CD4-positive, alpha-beta T cell (primary cell): ENCODE data around the gene SIRPD. TPM values are rescaled to one million over a fixed set of nuclear protein-coding genes. Genes with fewer than 3 reads are reported as not detected.

Experiments used
- ATAC-seq: fragments of 200-7000 bp; cut with Tn5 transposase; one replicate; pipeline ENCODE4 v1.10.0; 2022; ENCODE audit warnings: mild to moderate bottlenecking; ENCODE audit not compliant: poor library complexity
- CTCF ChIA-PET: fragments of 350-600 bp; sonication (Branson Sonifier 250); formaldehyde crosslinking; loops from one replicate; lab custom pipeline; 2021; ENCODE audit warnings: antibody characterized with exemption, inconsistent platforms; lab: Charles Lee
- POLR2A ChIA-PET: fragments of 350-600 bp; sonication (Branson Sonifier 250); formaldehyde crosslinking; loops from one replicate; lab custom pipeline; 2021; ENCODE audit warnings: antibody characterized with exemption, inconsistent platforms; lab: Charles Lee
- DNase-seq, 14 experiments: peaks; one replicate each; pipeline ENCODE4 v3.0.0-alpha.2; 2013 to 2020; ENCODE audit warnings: mixed read lengths in 2 of 14
- H3K27ac ChIP-seq, 2 donors: one replicate each; pipeline versions ENCODE4 v1.5.1 to v1.7.0; 2013; ENCODE audit warnings: low read length in 2 of 2, low read depth in 1 of 2, mild to moderate bottlenecking in 1 of 2
- H3K27me3 ChIP-seq, 2 experiments: 1 replicate in 1 of 2; 2 replicates in 1 of 2; pipeline versions ENCODE4 v1.6.1 to v1.7.0; 2013; ENCODE audit warnings: low read length in 2 of 2, control low read depth in 1 of 2, mild to moderate bottlenecking in 1 of 2, moderate library complexity in 1 of 2; ENCODE audit not compliant: insufficient read depth in 2 of 2, control insufficient read depth in 1 of 2
- H3K36me3 ChIP-seq: one replicate; pipeline ENCODE4 v1.6.1; 2013; ENCODE audit warnings: low read length, control low read depth; ENCODE audit not compliant: insufficient read depth
- H3K4me1 ChIP-seq: one replicate; pipeline ENCODE4 v1.6.1; 2013; ENCODE audit warnings: low read length, control low read depth; ENCODE audit not compliant: insufficient read depth
- H3K4me3 ChIP-seq: one replicate; pipeline ENCODE4 v1.5.1; 2013; ENCODE audit warnings: mild to moderate bottlenecking, low read length, moderate library complexity
- H3K9me3 ChIP-seq, 2 experiments: 1 replicate in 1 of 2; 2 replicates in 1 of 2; pipeline versions ENCODE4 v1.6.1 to v1.7.0; 2013; ENCODE audit warnings: low read length in 2 of 2, mild to moderate bottlenecking in 2 of 2, control low read depth in 1 of 2, moderate library complexity in 1 of 2; ENCODE audit not compliant: control insufficient read depth in 1 of 2, insufficient read depth in 1 of 2
- H3K27ac Mint-ChIP-seq: one replicate; pipeline ENCODE4 v1.8.0; 2020; ENCODE audit warnings: mixed read lengths
- H3K27me3 Mint-ChIP-seq: one replicate; pipeline ENCODE4 v1.8.0; 2021; ENCODE audit warnings: mixed read lengths
- H3K36me3 Mint-ChIP-seq: one replicate; pipeline ENCODE4 v1.8.0; 2021; ENCODE audit warnings: low read depth, mixed read lengths
- H3K4me1 Mint-ChIP-seq: one replicate; pipeline ENCODE4 v1.8.0; 2021; ENCODE audit warnings: low read depth, mixed read lengths
- H3K4me3 Mint-ChIP-seq: one replicate; pipeline ENCODE4 v1.8.0; 2020; ENCODE audit warnings: mild to moderate bottlenecking, mixed read lengths
- H3K9me3 Mint-ChIP-seq: one replicate; pipeline ENCODE4 v1.8.0; 2020; ENCODE audit warnings: mixed read lengths
- intact Hi-C, 2 experiments: fragments of 100-400 bp; cut with DNase I in 1 of 2; cut with micrococcal nuclease in 1 of 2; formaldehyde crosslinking; loops; one replicate each; pipeline versions ENCODE4 v1.15.1 to v1.9.0; 2023 to 2025; cut with DNase I, micrococcal nuclease
- total RNA-seq, 174 experiments: library from RNA in 2 of 174; stranded (reverse) in 2 of 174; gene quantifications; one replicate each; pipeline ENCODE4 v1.2.3 and lab custom pipeline; 2021 to 2026
- TF ChIP-seq, protein P1 (sequence below): fragments of 200-600 bp; IDR thresholded peaks from one replicate; pipeline ENCODE4 v1.8.0; 2022; ENCODE audit warnings: antibody characterized with exemption, mild to moderate bottlenecking

The SIRPD gene
- total RNA-seq, 2 experiments from 2014 or later = 0.28 to 0.55 TPM

DNA sequence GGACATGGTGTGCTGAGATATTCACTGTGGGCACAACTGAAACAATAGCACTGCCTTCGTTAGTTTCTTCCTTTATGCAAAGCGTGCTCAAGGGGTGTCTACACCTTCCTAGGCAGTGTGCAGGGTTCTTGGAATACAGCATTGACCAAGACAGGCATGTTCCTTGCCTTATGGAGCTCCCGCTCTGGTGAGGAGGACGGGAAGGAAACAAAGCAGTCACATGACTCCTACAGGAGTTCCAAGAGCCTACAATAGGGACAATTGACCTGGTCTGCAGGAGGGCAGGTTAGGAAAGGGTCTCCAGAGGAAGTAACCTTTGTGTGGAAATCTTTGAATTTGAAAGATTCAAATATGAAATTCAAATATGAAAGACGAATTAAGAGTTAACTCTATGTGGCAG lies 40.5 kb downstream of the SIRPD start:
- Histone ChIP-seq H3K36me3 (no peaks in the 10 kb centered on the region), H3K27me3 (peaks cover 5 to 7% of the 10 kb centered on the region in 2 experiments), H3K27ac (no peak overlapping the region), H3K4me1 (no peaks in the 10 kb centered on the region), H3K4me3 (no peak overlapping the region), H3K9me3 (no peaks in the 10 kb centered on the region)
- CTCF ChIA-PET = interaction anchor here (1.5 kb wide), 1 partner anchor 13 kb away, joined by 3 read pairs; no protein-coding TSS in a partner anchor
- Mint-ChIP-seq H3K9me3 (peaks cover 4% of the 10 kb centered on the region), H3K27me3 (no peaks in the 10 kb centered on the region), H3K4me1 (no peaks in the 10 kb centered on the region), H3K4me3 (no peak overlapping the region), H3K36me3 (no peaks in the 10 kb centered on the region), H3K27ac (no peak overlapping the region)
- TF ChIP-seq, protein P1, sequence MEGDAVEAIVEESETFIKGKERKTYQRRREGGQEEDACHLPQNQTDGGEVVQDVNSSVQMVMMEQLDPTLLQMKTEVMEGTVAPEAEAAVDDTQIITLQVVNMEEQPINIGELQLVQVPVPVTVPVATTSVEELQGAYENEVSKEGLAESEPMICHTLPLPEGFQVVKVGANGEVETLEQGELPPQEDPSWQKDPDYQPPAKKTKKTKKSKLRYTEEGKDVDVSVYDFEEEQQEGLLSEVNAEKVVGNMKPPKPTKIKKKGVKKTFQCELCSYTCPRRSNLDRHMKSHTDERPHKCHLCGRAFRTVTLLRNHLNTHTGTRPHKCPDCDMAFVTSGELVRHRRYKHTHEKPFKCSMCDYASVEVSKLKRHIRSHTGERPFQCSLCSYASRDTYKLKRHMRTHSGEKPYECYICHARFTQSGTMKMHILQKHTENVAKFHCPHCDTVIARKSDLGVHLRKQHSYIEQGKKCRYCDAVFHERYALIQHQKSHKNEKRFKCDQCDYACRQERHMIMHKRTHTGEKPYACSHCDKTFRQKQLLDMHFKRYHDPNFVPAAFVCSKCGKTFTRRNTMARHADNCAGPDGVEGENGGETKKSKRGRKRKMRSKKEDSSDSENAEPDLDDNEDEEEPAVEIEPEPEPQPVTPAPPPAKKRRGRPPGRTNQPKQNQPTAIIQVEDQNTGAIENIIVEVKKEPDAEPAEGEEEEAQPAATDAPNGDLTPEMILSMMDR = no peak
- intact Hi-C loops = no loop called here
- ATAC-seq (no peak), DNase-seq (no peak)
- POLR2A ChIA-PET = no interaction called here

DNA sequence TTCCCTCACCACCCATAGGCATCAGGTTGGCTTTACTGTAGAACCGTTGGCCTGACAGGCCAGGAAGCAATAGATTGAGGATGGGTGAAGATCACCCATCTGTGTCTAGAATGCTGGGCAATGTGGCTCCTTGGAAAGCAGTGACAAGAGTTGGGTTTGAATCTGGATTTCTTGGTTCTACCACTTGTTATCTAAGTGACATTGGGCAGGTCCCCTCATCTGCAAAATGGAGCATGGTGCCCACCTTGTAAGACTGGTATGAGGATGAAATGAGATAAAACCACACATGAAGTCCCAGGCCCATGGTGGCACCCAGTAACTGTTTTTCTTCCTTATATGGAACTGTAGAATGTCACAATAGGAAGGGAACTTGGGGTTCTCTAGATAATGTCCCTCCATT lies 43.7 kb downstream of the SIRPD start:
- no peak overlapping the region for H3K4me3 ChIP-seq
- DNase-seq (no peak), ATAC-seq (no peak)
- H3K36me3 ChIP-seq = no peaks in the 10 kb centered on the region
- H3K27me3 ChIP-seq = peaks cover 5 to 7% of the 10 kb centered on the region in 2 experiments
- no peaks in the 10 kb centered on the region for H3K36me3 Mint-ChIP-seq
- no peak overlapping the region for H3K27ac ChIP-seq
- H3K4me3 Mint-ChIP-seq = no peak overlapping the region
- no peaks in the 10 kb centered on the region for H3K4me1 Mint-ChIP-seq
- TF ChIP-seq, protein P1 = no peak
- intact Hi-C loops = no loop called here
- ChIA-PET CTCF (interaction anchor here (1.4 kb wide), 1 partner anchor 10 kb away, joined by 4 read pairs; no protein-coding TSS in a partner anchor), POLR2A (no interaction called here)
- H3K4me1 ChIP-seq = no peaks in the 10 kb centered on the region
- no peak overlapping the region for H3K27ac Mint-ChIP-seq
- peaks cover 4% of the 10 kb centered on the region for H3K9me3 Mint-ChIP-seq
- H3K27me3 Mint-ChIP-seq = no peaks in the 10 kb centered on the region
- H3K9me3 ChIP-seq = no peaks in the 10 kb centered on the region

DNA sequence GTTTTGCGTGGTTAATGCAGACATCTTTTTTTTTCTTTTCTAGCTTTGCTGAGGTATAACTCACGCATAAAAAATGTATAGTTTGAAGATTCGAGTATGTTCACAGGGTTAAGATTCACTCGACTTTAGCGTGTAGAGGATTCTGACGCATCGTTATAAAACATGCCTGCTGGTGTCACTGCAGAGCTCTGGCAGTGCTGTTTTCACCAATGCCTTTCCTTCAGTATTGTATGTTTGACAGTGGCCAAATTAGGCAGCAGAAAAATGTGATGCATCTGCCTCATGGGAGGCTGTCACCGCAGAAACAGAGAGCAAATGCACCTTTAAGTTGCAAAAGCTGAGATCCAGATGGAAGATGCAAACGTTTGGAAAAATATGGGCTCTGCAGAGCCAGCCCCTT lies 48.3 kb downstream of the SIRPD start:
- Mint-ChIP-seq H3K36me3 (no peaks in the 10 kb centered on the region), H3K4me1 (no peaks in the 10 kb centered on the region), H3K9me3 (peaks cover 4% of the 10 kb centered on the region), H3K27ac (no peak overlapping the region), H3K27me3 (no peaks in the 10 kb centered on the region), H3K4me3 (no peak overlapping the region)
- intact Hi-C loops = loop anchor here (1.0 to 5.0 kb wide), 3 partner anchors 128 to 268 kb away; no protein-coding TSS in a partner anchor
- ChIA-PET POLR2A (interaction anchor here (0.9 to 1.8 kb wide), 2 partner anchors 225 to 268 kb away, joined by 5 to 6 read pairs; no protein-coding TSS in a partner anchor), CTCF (interaction anchor here (1.1 to 3.5 kb wide), 5 partner anchors 13 to 268 kb away, joined by 3 to 25 read pairs (median 3); no protein-coding TSS in a partner anchor)
- TF ChIP-seq, protein P1 = peak; percentile 57
- Histone ChIP-seq H3K4me3 (no peak overlapping the region), H3K4me1 (no peaks in the 10 kb centered on the region), H3K27me3 (peaks cover 0 to 3% of the 10 kb centered on the region in 2 experiments), H3K9me3 (no peaks in the 10 kb centered on the region), H3K27ac (no peak overlapping the region), H3K36me3 (no peaks in the 10 kb centered on the region)
- ATAC-seq (peak; percentile 84), DNase-seq (peak in 10 of 14 experiments; percentile 3 to 58 (median 23))
